GM21717 (cell line): Measurements from ENCODE around the gene NOL3.

Experiments used
- ATAC-seq: cut with Tn5 transposase; IDR thresholded peaks from one replicate; pipeline ENCODE4 v1.9.1; 2021; ENCODE audit warnings: mild to moderate bottlenecking, moderate library complexity; ENCODE audit not compliant: unreplicated experiment

Gene NOL3

GRCh38 chr16:67154578-67155294 is 15.6 kb upstream of the NOL3 start:
- no peak for ATAC-seq

GRCh38 chr16:67155295-67156142 is 14.8 kb upstream of the NOL3 start:
- no peak for ATAC-seq

- no peak for ATAC-seq
Measured at GRCh38 chr16:67156143-67156844, 14.0 kb upstream of the NOL3 start.

- ATAC-seq, result no peak
Measured at GRCh38 chr16:67157106-67157748, 13.1 kb upstream of the NOL3 start.

- no peak for ATAC-seq
Measured at GRCh38 chr16:67157892-67158635, 12.3 kb upstream of the NOL3 start.

GRCh38 chr16:67158637-67159600 is 11.4 kb upstream of the NOL3 start:
- peak; percentile 42 for ATAC-seq

GRCh38 chr16:67161595-67162058 is 8.7 kb upstream of the NOL3 start:
- no peak for ATAC-seq

GRCh38 chr16:67162506-67163163 is 7.7 kb upstream of the NOL3 start:
- ATAC-seq, result no peak

GRCh38 chr16:67163164-67163998 is 7.0 kb upstream of the NOL3 start:
- no peak for ATAC-seq

GRCh38 chr16:67163999-67164558 is 6.3 kb upstream of the NOL3 start:
- ATAC-seq, result no peak

GRCh38 chr16:67164599-67165061 is 5.7 kb upstream of the NOL3 start, which contains the start of gene HSF4:
HSF4 (plus strand) TSS chr16:67164745; CDS start chr16:67164812, 67 bp downstream.
- no peak for ATAC-seq

GRCh38 chr16:67165121-67166078 is 4.9 kb upstream of the NOL3 start:
- no peak for ATAC-seq

- no peak for ATAC-seq
Measured at GRCh38 chr16:67166110-67166547, 4.2 kb upstream of the NOL3 start.

GRCh38 chr16:67166598-67167168 is 3.7 kb upstream of the NOL3 start:
- no peak for ATAC-seq

GRCh38 chr16:67167588-67167987 is 2.8 kb upstream of the NOL3 start:
- ATAC-seq, result no peak

- no peak for ATAC-seq
Measured at GRCh38 chr16:67169011-67169451, 1.3 kb upstream of the NOL3 start.
